GM12874 (cell line): ENCODE measurements around the gene DEPDC5.

Experiments
- TF ChIP-seq, protein P1 (sequence below): IDR thresholded peaks from 2 replicates; pipeline ENCODE4 v1.5.1; 2011; ENCODE audit warnings: low read depth, mild to moderate bottlenecking, control low read depth, low read length, moderate library complexity; ENCODE audit not compliant: insufficient read depth

The DEPDC5 gene

DNA sequence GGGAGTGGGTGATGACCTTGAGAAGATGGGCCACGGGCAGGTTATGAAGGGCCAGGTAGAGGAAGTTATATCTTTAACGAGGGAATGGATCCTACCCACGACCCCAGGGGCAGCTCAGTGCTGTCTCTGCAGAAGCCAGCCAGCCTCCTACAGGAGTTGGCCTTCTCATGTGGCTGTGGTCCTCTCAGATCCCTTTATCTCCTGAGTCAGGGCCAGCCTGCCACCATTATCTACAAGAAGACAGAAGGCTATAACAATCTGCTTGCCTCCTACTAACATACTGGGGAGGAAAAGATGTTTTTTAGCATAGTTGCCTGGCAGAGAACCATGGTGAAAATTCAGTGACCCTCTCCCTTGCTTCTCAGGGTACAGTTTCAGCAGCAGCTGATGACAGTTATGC lies 183.5 kb downstream of the DEPDC5 start:
- TF ChIP-seq, protein P1, sequence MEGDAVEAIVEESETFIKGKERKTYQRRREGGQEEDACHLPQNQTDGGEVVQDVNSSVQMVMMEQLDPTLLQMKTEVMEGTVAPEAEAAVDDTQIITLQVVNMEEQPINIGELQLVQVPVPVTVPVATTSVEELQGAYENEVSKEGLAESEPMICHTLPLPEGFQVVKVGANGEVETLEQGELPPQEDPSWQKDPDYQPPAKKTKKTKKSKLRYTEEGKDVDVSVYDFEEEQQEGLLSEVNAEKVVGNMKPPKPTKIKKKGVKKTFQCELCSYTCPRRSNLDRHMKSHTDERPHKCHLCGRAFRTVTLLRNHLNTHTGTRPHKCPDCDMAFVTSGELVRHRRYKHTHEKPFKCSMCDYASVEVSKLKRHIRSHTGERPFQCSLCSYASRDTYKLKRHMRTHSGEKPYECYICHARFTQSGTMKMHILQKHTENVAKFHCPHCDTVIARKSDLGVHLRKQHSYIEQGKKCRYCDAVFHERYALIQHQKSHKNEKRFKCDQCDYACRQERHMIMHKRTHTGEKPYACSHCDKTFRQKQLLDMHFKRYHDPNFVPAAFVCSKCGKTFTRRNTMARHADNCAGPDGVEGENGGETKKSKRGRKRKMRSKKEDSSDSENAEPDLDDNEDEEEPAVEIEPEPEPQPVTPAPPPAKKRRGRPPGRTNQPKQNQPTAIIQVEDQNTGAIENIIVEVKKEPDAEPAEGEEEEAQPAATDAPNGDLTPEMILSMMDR, result no peak

DNA sequence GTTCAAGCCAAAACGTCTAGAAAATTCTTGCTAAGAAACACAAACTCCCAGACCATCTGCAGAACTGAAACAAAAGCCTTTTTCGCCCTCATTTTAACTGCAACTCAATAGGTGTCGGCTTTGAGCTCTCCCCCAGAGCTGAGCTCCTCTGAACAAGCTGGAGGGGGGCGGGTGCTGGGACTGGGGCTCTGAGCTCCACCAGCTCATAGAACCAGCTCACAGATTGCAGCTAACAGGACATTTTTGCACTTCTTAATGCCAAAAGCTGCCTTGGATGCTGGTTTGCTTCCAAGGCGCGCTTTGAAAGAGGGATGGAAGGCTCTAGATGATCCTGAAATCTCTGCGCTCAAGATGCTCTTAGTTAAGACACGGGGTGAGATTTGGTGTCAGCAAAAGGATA lies 184.5 kb downstream of the DEPDC5 start:
- TF ChIP-seq, protein P1, result no peak

DNA sequence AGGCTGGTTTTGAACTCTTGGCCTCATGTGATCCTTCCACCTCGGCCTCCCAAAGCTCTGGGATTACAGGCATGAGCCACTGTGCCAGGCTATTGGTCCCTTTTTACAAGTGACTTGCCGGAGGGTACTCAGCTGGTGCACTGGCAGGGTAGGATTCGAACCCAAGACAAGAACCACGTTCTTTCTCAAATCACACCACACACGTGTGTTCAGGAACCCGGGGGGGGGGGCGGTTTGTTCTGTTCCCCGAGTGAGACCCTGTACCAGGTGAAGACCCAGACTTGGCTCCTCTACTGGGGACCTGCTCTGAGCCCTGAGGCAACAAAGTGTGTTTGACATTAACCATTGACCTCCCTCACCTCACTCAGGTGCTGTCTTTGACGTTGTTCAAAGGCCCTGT lies 186.7 kb downstream of the DEPDC5 start:
- TF ChIP-seq, protein P1, result no peak

DNA sequence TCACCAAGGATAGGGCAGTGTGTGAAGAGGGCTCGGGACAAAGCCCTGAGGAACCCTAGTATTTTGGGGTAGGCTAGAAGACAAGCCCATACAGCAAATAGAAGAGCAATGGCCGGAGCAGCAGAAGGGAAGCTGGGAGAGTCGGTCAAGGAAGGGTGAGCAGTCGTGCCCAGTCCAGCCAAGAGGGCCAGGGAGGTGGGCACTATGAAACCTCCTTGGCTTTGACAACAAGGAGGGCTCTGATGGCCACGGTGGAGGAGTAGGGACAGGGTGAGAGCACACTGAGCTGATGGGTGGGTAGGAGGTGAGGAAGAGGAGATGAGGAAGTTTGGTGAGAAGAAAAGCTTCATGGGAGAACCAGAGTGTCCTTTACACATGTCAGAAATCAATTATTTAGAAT lies 188.3 kb downstream of the DEPDC5 start:
- TF ChIP-seq, protein P1, result no peak

DNA sequence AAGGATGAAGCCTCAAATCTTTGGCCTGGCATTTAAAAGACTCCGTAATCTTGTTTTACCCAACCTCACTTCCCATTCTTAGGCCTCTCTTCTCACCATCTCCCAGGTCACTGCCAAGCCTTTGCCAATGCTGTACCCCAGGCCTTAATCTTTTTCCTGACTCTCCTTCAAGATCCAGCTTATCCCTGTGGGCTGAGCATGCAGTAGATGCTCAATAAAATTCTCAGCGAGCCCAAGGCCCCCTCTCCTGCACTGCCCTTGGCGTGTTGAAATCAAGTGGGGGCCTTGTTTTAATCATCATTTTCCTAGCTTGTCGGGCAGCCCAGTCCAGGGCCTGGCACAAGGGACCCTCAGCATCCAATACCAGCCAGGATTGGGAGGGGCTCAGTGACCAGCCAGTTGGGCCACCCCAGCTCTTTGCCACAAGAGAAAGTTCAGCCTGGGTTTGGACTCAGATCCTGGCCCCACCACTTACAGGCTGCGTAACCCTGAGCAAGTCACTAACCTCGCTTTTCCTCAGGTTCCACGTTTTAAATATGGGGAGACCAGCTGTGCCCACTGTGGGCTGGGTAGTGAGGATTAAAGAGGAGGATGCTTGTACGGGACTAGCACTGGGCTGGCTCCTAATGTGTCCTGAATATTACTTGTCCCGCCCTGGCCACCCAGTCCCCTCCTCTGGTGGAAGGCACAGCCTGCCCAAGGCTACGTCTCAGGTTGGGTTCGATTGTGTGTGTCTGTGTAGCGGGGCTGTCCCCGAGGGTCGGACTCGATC lies 189.6 kb downstream of the DEPDC5 start:
- TF ChIP-seq, protein P1, result no peak

DNA sequence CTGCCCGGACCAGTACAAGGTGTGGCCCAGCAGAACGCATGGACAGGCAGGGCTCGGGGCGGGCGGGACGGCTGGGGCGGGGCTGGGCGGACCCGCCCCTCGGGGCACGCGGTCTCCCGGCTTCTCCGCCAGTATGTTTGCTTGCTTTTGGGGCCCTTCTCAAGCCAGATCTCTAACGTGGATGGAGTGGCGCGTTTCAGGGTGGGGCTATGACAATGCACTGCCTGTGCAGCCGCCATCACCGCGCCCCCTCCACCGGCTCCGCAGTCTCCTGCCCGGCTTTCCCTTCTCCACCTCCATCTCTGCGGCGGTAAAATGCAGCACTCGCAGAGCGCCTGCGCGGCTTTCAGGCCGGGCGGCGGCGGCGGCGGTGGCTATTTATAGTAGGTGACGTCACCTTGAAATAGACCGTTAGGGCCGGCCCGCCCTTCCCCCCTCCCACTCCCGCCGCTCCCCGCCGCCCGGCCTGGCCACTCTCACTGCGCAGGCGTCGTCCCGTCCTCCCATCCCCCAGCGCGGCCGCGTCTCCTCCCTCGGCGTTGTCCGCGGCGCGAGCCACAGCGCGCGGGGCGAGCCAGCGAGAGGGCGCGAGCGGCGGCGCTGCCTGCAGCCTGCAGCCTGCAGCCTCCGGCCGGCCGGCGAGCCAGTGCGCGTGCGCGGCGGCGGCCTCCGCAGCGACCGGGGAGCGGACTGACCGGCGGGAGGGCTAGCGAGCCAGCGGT lies 190.3 kb downstream of the DEPDC5 start, which contains the start of gene YWHAH:
Gene YWHAH (plus strand): TSS at position 558 of the 722 bp plus-strand sequence. CDS start 199 bp downstream, outside the sequence.
- TF ChIP-seq, protein P1, result no peak

DNA sequence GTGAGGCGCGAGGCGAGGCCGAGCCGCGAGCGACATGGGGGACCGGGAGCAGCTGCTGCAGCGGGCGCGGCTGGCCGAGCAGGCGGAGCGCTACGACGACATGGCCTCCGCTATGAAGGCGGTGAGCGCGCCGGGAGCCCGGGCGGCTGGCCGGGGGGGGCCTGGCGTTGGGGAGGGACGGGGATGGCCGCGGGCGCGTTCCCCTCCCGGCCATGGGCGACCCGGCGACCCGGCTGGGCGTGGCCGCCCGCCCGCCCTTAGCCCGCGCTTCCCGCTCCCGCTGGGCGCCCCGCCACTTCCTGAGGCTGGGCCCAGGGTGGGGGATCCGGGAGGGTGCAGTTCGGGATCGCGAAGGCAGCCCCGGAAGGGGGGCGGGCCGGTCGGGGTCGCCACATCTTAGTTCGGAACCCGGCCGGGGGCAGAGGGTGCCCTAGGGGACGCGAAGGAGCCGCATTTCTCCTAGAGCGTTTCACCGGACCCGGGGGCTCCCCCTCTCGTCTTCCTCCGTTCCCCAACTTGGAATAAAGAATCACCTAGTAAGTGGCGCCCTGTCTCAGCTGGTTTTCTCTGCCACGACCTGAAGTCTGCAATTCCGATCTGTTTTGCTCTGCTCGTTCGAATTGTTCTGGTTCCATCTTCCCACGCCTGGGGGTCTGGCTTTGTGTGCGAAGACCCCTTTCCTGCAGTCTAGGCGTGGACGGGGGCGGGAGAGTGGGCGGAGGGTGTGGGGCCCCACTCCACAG lies 191.1 kb downstream of the DEPDC5 start:
- TF ChIP-seq, protein P1, result no peak
